ENCODE results near the gene SCEL.

- TF ChIP-seq POLR2A (IDR thresholded peaks at IDR 0.05) (no peak), CTCF (IDR thresholded peaks at IDR 0.05) (no peak)
Observed at GRCh38 chr13:77503398-77503797, 32.1 kb upstream of the SCEL start.

All from Peyer's patch (tissue), 4 donors.